ENCODE data around the gene HOTAIR.

Gene HOTAIR

DNA sequence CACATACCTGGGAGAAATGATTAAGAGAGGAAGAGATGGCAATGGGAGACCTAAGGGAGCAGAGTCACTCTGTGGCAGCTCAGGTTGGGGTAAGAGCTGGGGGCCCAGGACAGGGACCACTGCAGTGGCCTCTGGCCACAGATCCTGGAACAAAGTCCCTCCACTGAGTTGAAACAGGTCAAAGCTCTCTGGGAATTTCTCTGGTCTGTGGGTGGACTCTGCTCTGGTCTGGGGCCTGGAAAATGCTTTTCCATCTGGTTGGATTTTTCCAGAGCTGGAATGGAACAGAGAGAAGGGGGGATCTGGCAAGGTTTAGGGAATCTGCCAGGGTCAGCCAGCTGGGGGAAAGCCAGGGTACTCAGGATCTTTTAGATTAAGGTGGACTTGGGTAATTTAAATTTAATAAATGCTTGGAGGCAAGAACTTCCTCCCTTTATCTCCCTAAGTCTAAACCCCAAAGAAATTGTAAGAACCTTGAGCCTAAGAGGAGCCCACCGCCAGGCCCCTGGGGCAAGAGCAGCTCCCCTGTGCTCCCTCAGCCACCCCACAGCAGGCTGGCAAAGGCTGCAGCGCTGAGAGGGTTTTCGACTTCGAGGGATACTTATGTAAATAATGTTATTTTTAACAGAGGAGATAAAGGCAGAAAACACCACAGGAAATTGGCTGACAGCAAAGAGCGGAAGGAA lies 13.9 kb upstream of the HOTAIR start:
- DNase-seq (ENCODE audit: low read depth in 2 of 2), result no peak

DNA sequence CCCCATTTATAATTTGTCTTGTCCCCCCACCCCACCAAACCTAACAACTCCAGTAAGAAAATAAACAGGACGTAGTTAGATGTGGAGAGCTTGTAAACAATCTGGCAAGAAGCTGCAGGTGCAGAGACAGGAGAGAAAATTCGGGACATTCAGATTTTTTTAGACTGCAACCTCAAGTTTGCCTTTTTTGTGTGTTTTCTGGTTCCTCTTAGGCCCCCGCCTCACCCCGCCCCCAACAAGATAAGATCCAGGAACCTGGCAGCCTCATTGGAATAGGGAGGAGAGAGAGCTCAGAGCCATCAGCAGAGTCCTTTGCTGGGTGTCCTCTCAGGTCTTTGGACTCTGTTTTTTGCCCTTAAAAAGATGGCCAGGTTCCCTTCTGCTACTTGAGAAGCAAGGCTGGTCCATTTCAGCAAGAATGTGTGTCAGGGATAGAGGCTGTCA lies 13.1 kb upstream of the HOTAIR start:
- DNase-seq (ENCODE audit: low read depth in 2 of 2), result no peak

DNA sequence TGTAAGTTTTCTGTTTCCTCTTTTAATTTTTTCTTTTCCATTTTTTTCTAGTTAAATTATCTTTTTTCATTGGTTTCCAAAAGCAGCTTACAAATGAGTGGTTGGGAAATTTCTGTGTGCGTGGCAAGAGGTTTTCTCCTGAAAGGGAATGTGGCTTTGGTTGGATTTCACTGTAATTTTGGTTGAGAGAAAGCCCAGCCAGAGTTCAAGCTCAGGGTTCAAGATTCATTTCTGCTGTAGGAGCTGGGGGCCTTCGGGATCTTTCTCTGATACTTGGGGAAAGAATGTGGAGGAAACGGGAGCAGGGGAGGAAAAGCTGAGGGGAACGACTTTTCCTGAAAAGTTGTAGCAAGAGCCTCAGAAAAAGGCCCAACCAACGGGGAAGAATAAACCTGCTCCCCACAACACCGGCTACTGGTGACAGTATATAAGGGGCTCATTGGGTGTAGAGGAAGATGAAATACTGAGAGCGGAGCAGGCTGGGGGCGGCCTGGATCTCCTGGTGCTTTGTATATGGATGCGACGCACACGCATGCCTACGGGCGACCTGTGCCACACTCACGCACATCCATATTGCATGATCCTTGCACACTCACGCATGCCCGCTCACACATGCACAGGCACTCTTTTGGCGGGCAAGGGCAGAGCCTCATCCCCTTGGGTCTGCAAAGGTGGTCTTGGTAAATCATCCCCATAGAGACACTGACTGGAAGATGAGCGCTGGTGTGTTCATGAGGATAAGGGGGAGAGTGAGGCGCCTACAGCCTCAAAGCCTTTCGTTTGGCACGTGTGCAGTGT lies 12.1 kb upstream of the HOTAIR start:
- DNase-seq (ENCODE audit: low read depth in 2 of 2), result no peak

DNA sequence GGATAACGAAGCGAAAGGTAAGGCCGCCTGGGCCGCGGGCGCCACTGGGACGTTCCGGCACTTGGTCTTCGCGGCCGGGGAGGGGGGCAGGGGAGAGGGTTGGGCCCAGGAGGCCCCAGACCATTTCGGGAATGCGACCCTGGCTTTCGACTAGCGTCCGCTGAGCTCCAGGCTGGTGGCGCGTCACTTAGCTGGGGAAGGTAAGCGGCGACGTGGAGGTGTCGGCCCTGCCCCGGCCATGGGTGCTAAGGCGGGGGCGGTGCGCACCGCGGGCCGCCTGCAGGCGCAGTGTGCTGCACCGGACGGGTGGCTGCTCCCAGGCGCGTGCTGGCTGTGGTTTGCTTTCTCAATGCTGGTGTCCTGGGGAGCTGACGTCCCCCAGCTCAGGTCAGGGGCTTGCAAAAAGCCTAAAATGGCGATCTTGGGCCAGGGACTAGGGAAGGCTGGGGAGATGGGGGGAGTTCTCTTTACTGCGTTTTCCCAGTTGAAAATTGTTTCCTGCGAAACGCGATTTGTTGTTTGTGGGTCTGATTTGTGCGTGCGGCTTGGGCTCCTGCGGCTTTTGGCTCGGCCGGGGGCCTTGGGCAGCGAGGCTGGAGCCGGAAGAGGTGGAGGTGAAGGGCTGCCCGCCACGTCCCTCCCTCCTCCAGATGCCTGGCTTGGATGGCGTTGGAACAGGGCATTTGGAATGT lies 11.4 kb upstream of the HOTAIR start:
- DNase-seq (ENCODE audit: low read depth in 2 of 2), result no peak

DNA sequence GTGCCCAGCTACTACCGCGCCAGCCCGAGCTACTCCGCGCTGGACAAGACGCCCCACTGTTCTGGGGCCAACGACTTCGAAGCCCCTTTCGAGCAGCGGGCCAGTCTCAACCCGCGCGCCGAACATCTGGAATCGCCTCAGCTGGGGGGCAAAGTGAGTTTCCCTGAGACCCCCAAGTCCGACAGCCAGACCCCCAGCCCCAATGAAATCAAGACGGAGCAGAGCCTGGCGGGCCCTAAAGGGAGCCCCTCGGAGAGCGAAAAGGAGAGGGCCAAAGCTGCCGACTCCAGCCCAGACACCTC lies 10.9 kb upstream of the HOTAIR start:
- no peak for DNase-seq (ENCODE audit: low read depth in 2 of 2)

DNA sequence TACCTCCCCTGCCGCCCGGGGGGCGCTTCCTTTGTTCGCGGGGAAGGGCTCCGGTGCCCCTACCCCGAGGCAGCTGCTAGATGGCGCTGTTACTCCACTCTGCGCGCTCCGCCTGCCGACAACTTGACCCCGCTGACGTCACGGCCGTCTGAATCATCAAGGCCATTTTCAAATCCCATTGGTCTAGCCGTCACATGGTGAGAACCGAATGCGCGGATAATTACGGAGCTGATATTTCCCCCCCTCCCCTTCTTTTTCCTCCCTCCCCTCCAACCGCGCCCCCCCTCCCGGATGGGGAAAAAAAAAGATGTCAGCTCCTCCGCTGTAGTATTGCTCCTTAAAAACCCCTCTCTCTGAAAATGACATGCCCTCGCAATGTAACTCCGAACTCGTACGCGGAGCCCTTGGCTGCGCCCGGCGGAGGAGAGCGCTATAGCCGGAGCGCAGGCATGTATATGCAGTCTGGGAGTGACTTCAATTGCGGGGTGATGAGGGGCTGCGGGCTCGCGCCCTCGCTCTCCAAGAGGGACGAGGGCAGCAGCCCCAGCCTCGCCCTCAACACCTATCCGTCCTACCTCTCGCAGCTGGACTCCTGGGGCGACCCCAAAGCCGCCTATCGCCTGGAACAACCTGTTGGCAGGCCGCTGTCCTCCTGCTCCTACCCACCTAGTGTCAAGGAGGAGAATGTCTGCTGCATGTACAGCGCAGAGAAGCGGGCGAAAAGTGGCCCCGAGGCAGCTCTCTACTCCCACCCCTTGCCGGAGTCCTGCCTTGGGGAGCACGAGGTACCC lies 10.3 kb upstream of the HOTAIR start, which contains the start of gene HOXC10:
HOXC10 (plus strand) TSS at position 246 of the 791 bp plus-strand sequence; CDS start at position 360, 114 bp downstream.
- peak; percentile 41 to 64 for DNase-seq (ENCODE audit: low read depth in 2 of 2)

DNA sequence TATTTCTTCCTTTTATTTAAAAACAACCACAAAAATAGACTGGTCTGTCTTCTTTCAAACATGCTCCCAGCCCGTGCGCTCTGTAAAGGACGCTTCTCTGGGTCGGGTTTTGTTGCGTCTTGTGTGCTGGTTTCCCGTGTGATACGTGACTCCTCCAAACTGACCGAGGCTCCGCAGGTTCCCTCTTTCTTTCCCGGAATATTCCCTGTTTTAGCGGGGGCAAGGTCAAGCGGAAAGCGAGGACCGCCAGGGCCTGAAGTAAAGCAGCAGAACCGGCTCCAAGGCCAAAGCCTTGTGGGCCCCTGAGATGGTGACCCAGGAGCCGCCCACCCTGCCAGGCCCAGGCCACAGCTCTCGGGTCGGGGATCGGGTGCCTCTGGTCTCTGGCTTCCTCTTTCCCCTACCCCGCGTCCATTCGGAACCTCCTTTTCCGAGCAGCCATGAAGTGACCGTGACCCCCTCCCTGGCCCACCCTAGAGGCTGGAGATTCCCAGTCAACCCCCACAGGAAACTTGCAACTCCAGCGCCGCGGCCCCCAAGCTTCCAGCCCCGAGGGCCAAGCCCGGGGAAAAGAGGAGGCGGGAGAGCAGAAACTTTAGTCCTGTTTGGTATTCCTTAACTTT lies 9.3 kb upstream of the HOTAIR start:
- DNase-seq (ENCODE audit: low read depth in 2 of 2), result no peak

DNA sequence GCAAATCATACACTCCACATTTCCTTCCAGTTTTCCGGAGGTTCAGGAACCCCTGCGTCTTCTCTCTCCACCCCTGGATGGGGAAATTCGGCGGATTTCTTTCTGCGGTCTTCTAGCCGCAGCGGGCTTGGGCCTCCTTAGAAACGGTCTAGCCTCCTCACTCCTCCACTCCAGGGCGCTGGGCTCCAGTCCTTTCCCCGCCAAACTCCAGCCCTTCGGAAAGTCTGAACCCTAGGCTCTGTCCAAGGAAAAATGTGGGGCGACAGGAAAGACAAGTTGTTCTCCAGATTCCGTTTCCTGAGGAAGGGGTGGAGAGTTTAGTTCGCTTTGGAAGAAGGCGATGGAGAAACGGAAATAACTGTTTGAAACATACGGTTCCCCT lies 8.8 kb upstream of the HOTAIR start:
- no peak for DNase-seq (ENCODE audit: low read depth in 2 of 2)

DNA sequence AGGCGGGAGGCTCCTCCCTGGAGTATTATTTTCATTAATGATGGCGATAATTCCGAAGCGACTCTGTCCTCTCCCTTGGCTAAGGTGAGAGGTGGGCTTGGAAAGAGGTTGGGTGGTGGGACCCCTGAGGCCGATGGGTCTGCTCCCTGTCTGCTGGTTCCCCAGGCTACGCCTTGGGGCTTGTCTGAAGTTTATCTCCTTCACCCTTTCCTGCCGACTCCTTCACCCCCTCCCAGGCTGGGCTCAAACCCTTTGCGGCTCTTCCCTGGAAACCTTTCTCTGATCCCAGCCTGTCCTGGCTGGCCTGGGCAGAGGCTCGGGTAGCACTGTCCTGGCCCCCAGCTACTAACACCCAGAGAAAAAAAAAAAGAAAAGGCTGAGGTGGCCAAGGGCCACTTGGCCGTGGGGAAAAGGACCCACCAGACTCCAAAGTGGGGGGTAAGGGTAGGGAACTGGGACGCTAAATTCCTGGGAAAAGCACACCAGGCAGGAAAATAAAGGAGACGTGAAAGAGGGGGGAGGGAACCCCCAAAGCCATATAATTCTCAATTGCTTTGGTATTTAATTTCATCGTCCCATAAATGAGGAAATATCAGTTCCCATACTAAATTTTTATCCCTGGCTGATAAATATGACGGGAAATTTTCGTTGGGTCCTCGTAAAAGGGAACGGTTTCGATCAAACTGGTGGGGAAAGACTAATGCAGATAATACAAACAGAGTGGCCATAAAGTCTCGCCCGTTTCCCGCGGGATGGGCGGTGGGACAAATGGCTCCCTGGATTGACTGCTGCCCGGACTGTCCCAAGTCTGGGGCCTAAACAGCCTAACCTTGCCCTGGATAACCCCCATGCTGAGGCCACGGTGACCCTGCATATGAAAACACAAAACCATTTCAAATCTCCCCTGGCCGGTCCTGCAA lies 8.2 kb upstream of the HOTAIR start:
- DNase-seq (ENCODE audit: low read depth in 2 of 2), result no peak

DNA sequence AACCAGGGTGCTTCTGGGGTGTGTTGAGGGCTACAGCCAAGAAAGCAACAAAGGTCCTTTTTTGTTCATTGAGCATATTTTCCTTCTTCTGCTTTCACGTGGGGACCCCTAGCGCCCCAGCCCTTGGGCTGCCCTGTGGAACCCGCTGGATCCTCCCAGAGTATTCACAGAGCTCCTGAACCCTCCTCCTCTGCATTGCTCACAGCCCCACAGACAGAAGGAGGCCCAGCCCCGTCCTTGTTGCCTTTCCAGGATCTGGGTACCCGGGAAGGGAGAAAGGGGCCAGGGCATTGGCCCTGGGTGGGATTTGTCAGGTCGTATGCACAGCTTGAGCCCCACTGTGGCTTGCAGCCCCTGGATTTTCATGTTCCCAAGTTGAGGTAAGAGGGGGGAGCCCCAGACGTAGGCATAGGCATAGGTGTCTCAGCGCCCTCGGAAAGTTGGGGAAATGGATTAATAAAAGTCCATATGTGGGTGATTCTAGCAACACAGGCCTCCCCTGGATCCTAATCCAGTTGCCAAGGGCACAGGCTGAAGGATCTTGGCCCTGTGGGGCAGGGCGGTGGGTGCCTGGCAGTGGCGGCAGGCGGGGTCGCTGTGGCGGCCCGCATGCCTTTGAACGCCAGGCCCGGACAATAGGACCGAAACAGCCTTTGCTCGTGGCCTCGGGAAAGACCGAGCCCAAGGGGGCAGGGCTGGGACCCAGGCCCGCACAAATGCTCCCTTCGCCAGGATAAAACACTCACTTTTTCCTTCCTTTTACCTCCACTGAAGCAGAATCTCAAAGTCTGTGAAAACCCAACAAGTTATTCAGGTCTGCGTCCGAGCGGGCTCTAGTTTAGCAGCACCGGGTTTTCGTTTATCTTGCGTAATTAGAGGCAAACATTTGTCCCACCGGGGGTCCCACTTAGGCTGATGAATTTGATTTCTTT lies 7.1 kb upstream of the HOTAIR start:
- no peak for DNase-seq (ENCODE audit: low read depth in 2 of 2)

DNA sequence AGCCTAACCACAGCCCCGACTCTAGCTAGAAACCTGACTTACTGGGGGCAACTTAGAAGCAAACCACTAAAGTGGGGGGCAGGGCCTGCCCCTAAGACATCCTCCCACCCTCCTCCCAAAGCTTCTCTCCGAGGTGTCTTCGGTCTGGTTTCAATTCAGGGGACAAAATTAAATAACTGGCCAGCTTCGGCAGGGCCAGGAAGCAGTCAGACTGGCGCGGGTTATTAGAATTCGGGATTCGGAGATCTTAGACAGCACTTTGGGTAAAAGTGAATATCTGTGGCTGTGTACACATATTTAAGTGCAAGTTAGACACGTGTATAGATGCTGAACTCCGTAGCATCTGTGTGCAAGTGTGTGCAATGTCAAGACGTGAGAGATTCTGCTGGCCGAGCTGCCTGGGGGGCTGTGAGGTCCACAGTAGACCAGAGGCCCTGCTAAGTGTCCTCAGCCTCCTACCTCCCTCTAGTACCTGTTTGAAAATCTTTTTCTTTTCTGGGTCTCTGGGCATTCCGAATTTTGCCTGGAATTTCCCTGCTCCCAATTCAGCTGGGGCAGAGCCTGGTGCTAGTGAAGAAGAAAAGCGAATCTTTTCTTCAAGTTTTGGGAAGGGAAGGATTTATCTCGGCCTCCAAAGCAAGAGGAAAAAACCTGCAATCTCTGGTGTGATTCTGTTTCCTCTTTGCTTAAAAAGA lies 6.2 kb upstream of the HOTAIR start:
- DNase-seq (ENCODE audit: low read depth in 2 of 2), result no peak

DNA sequence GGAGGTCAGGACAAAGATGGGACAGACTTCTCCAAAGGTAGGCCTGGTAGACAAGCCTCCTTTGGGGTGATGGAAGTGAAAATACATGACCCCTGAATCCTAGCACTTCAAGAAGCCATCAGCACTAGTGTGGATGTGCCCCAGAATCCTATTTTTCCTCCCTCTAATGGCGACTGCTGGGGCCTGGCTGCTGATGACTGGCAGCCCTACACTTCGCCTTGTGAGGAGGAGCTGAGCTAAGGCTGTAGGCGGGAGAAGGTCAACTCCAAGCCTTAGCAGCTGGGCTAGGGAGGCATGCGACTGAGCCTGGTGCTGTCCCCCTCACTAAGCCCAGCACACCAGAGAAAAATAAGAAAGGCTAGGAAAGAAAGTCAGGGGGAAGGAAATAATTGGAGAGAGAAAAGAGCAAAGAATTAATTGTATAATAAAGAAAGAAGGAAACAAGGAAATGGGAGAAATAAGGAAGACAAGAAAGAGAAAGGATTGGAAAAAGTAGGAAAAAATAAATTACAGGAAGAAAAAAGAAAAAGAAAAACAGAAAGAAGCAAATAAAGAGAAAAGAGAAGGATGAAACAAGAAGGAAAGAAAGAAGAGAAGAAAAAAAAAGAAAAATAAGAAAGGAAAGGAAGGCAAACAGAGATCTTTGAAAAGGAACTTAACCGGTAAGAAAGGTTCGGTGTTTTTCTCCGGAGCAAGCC lies 5.5 kb upstream of the HOTAIR start:
- no peak for DNase-seq (ENCODE audit: low read depth in 2 of 2)

DNA sequence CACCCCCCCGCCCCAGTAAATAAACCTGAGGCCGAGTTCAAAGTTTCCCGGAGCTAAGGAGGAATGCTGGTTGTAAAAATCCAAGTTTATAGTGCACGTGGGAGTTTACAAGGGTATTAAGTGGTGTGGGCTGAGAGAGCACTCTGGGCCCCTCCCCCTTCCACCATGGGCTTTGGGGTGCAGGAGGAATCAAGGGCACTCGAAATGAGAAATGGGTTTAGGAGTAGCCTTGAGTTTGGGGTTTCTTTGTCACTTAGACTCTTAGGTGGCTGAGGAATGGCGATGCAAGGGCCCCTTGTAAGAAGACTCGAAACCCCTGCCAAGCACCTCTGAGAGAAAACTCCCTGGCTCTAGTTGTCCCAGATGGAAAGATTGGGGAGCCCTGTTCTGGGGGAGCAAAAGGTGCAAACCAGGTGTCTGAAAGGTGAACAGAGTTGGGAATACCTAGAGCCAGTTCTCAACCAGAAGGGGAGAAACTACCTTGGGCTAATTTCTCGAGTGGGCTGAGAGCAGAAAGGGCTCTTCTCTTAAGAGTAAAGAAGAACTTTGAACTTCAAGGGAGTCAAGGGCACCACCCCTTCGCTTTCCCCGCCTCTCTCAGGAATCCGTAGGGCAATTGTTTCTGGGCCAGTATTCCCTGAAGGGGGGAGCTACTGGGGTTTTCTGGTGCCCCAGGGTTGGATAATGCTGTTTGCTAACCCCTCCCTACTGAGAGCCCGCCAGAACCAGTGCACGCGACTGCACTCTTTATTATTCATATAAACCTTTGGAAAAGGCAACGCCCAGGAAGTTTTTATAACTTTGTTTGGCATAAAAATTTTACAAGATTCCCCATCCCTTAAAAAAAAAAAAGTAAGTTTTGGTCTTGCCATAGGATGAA lies 4.0 kb upstream of the HOTAIR start:
- DNase-seq (ENCODE audit: low read depth in 2 of 2), result no peak

DNA sequence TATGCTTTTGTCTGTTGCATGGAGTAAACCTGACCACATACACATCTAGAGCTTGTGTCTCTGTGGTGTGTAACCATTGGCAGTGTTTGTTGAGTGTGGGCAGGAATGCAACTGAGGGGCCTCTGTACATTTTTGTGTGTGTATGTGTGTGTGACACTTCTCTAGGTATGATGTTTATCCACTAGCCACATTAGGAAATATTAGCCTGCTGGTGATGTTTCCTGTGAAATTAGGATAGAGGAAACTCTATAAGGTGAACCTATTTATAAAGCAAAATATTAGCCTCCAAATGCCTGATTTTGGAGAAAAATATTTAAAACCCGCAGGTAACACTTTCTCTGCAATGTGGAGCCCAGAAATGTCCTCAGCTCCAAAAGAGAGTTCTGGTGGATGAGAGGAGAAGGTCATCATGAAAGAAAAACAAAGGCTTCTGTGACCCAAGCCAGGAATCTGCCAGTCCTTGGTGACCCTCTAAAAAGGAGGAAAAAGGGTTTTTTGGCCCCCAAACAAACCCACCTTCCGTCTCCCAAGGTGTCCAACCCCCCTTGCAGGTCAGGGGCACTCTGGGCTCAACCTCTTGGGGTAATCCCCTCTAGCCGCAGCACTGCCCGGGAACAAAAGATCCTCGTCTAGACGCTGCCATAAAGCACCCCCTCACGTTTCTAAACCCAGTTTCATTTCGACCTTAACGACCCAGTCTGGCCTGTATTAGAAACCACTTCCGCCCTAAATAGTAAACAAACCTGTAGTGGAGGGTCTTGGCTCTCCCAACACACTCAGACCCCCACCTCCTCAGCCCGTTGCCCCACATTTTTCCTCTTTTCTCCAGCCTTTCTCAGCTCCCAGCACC lies 3.1 kb upstream of the HOTAIR start:
- DNase-seq (ENCODE audit: low read depth in 2 of 2), result no peak

DNA sequence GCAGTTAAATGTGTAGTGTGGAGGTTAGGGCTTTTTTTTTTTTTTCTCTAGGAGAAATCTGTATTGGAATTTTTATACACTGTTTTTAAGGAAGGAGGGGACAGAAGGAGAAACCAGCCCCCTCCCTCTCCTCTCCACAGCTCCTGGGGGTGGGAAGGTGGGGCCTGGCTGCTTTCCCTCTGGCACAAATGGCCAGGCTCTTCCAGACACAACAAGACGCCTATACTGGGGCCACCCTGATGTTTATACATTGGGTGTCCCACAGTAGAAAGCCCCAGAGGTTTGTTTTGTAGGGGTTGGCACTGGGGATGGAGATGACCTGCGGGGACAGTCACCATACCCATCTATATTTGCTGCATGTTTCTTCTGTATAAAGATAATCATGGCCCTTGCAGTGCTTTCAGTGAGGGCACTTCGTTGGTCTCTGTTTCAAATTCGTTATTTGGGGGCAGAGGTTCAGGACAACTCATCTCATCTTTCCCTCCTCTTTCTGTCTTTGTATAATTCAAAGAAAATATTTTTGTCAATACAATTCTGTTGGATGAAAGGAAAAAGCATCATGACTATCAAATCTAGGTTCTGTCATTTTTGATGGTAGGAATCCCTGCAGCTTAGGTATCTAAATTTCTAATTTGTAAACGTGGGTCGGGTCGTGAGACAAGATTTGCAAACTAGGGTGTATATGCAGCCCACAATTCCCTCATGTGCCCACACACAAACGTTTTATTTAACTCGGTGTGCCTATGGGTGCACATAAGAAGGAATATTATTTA lies 2.3 kb upstream of the HOTAIR start:
- no peak for DNase-seq (ENCODE audit: low read depth in 2 of 2)

Data from stimulated activated CD8-positive, alpha-beta memory T cell treated with anti-CD3 and anti-CD28 coated beads, Interleukin-15, amount 100 ng/mL, for 4 hours (primary cell).